Naive thymus-derived CD4-positive, alpha-beta T cell (primary cell): ENCODE results near the gene SGF29. TPM values are rescaled to one million over a fixed set of nuclear protein-coding genes. Genes with fewer than 3 reads are reported as not detected.

Experiments used
- ATAC-seq: fragments of 150-1000 bp; cut with Tn5 transposase; 2 replicates; pipeline ENCODE4 v1.10.0; 2021; ENCODE audit warnings: mild to moderate bottlenecking, moderate library complexity
- CTCF ChIA-PET: fragments of 350-600 bp; sonication (Branson Sonifier 250); formaldehyde crosslinking; loops from one replicate; lab custom pipeline; 2021; ENCODE audit warnings: antibody characterized with exemption; lab: Charles Lee
- POLR2A ChIA-PET: fragments of 350-600 bp; sonication (Branson Sonifier 250); formaldehyde crosslinking; loops from one replicate; lab custom pipeline; 2021; ENCODE audit warnings: antibody characterized with exemption, inconsistent platforms; lab: Charles Lee
- DNase-seq, 9 donors: peaks; one replicate each; pipeline versions ENCODE4 v3.0.0 to v3.0.0-alpha.2; 2020 to 2022; ENCODE audit warnings: mixed read lengths in 1 of 9
- H3K27ac ChIP-seq: one replicate; pipeline ENCODE4 v1.7.0; 2013; ENCODE audit warnings: mild to moderate bottlenecking, low read depth, low read length, moderate library complexity
- H3K27me3 ChIP-seq, 2 donors: one replicate each; pipeline ENCODE4 v1.7.0; 2013; ENCODE audit warnings: low read length in 2 of 2, mild to moderate bottlenecking in 2 of 2, moderate library complexity in 2 of 2; ENCODE audit not compliant: control insufficient read depth in 2 of 2, insufficient read depth in 2 of 2
- H3K36me3 ChIP-seq, 3 experiments: 1 replicate in 2 of 3; 2 replicates in 1 of 3; pipeline ENCODE4 v1.7.0; 2013; ENCODE audit warnings: low read length in 3 of 3, mild to moderate bottlenecking in 3 of 3, moderate library complexity in 1 of 3; ENCODE audit not compliant: insufficient read depth in 3 of 3, control insufficient read depth in 2 of 3
- H3K4me1 ChIP-seq, 2 donors: one replicate each; pipeline ENCODE4 v1.7.0; 2013; ENCODE audit warnings: low read length in 2 of 2, mild to moderate bottlenecking in 2 of 2, moderate library complexity in 1 of 2; ENCODE audit not compliant: control insufficient read depth in 2 of 2, insufficient read depth in 2 of 2
- H3K4me3 ChIP-seq: 2 replicates; pipeline ENCODE4 v1.7.0; 2013; ENCODE audit warnings: mild to moderate bottlenecking, low read length
- H3K9me3 ChIP-seq, 3 experiments: 1 replicate in 2 of 3; 2 replicates in 1 of 3; pipeline ENCODE4 v1.7.0; 2013; ENCODE audit warnings: low read length in 3 of 3; ENCODE audit not compliant: control insufficient read depth in 2 of 3
- H3K27ac Mint-ChIP-seq, 9 donors: one replicate each; pipeline ENCODE4 v1.8.0; 2020 to 2022; ENCODE audit warnings: mixed read lengths in 9 of 9, mild to moderate bottlenecking in 8 of 9, moderate library complexity in 5 of 9, inconsistent platforms in 2 of 9
- H3K27me3 Mint-ChIP-seq, 5 donors: one replicate each; pipeline ENCODE4 v1.8.0; 2021 to 2022; ENCODE audit warnings: mixed read lengths in 5 of 5, mild to moderate bottlenecking in 1 of 5
- H3K36me3 Mint-ChIP-seq, 5 donors: one replicate each; pipeline ENCODE4 v1.8.0; 2020 to 2022; ENCODE audit warnings: mixed read lengths in 5 of 5, mild to moderate bottlenecking in 3 of 5, inconsistent platforms in 1 of 5
- H3K4me1 Mint-ChIP-seq, 7 donors: one replicate each; pipeline ENCODE4 v1.8.0; 2020 to 2022; ENCODE audit warnings: mixed read lengths in 7 of 7, mild to moderate bottlenecking in 3 of 7, inconsistent platforms in 1 of 7
- H3K4me3 Mint-ChIP-seq, 10 donors: one replicate each; pipeline ENCODE4 v1.8.0; 2020 to 2022; ENCODE audit warnings: mild to moderate bottlenecking in 10 of 10, mixed read lengths in 10 of 10, moderate library complexity in 6 of 10, inconsistent platforms in 2 of 10
- H3K9me3 Mint-ChIP-seq, 11 donors: one replicate each; pipeline ENCODE4 v1.8.0; 2020 to 2022; ENCODE audit warnings: mixed read lengths in 11 of 11, mild to moderate bottlenecking in 4 of 11, inconsistent platforms in 1 of 11, moderate library complexity in 1 of 11
- intact Hi-C, 2 donors: fragments of 100-400 bp; cut with micrococcal nuclease; formaldehyde crosslinking; loops; one replicate each; pipeline ENCODE4 v1.15.1; 2023
- polyA plus RNA-seq, 2 donors: library from polyadenylated mRNA; unstranded; fragments of 300-500 nt; fragmentation: Illumina TruSeq; gene quantifications; one replicate each; pipeline ENCODE4 v1.2.3, GENCODE V29; 2021
- total RNA-seq, 6 experiments: library from RNA in 5 of 6; stranded (reverse) in 5 of 6; gene quantifications; 1 replicate in 5 of 6; 2 replicates in 1 of 6; pipeline ENCODE4 v1.2.3 and lab custom pipeline; 2021 to 2026

Gene SGF29
- total and polyA plus RNA-seq, 7 experiments from 2014 or later, result 41.5 to 85.6 (median 68.2) TPM

GRCh38 chr16:28531777-28532744 is 21.7 kb upstream of the SGF29 start:
- ATAC-seq, result no peak
- H3K9me3 Mint-ChIP-seq, result peaks cover 0 to 4% (median 0%) of the 10 kb centered on the region in 11 donors

DNA sequence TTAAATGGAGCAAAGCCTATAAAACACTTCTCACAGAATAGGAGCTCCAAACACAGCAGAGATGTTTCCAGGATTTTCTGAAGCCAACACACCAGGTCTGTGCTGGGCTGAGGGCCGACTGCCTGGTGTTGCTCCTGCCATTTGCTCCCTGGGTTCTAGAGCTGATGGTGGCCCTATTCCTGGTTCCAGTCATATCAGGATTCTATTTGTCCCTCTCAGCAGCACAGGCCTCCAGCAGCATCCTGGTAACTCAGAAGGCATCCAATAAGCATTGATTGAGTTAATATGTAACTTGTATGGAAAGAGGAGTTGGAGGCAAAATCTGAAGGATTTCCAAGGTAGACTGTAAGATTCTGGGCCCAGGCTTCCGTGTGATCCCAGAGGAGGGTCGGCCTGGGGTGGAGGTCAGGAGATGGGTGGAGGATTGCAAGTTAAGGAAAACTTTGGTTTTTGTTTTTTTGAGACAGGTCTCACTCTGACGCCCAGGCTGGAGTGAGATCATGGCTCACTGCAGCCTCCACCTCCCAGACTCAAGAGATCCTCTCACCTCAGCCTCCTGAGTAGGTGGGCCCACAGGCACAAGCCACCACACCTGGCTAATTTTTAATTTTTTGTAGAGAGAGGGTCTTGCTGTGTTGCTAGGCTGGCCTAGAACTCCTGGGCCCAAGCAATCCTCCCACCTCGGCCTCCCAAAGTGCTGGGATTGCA is 20.6 kb upstream of the SGF29 start:
- Mint-ChIP-seq H3K27ac (peak overlapping the region in 8 of 9 donors; percentile 41 to 99 (median 84)), H3K4me3 (peak overlapping the region in 5 of 10 donors; percentile 29 to 68 (median 37)), H3K36me3 (peaks cover 0 to 8% (median 4%) of the 10 kb centered on the region in 5 donors), H3K9me3 (peaks cover 0 to 4% (median 0%) of the 10 kb centered on the region in 11 donors), H3K27me3 (no peaks in the 10 kb centered on the region), H3K4me1 (peaks cover 18 to 58% (median 48%) of the 10 kb centered on the region in 7 donors)
- no peak for ATAC-seq
- Histone ChIP-seq H3K36me3 (no peaks in the 10 kb centered on the region), H3K4me3 (no peak overlapping the region), H3K4me1 (peaks cover 19% of the 10 kb centered on the region in 2 donors), H3K27ac (no peak overlapping the region), H3K27me3 (no peaks in the 10 kb centered on the region), H3K9me3 (no peaks in the 10 kb centered on the region)
- POLR2A ChIA-PET, result interaction anchor here (0.7 to 3.4 kb wide), 5 partner anchors 8 to 40 kb away, joined by 3 to 72 read pairs (median 8); partner anchors contain the start of genes APOBR and CLN3
- DNase-seq, result no peak
- CTCF ChIA-PET, result interaction anchor here (0.7 to 2.0 kb wide), 2 partner anchors 11 to 18 kb away, joined by 3 to 4 read pairs; no protein-coding TSS in a partner anchor
- intact Hi-C loops, result no loop called here

More at GRCh38 chr16:28531777-28532744, 21.7 kb upstream of the SGF29 start:
- intact Hi-C loops, result no loop called here
- Histone ChIP-seq H3K27me3 (no peaks in the 10 kb centered on the region), H3K27ac (no peak overlapping the region), H3K4me3 (no peak overlapping the region), H3K36me3 (no peaks in the 10 kb centered on the region), H3K4me1 (peaks cover 19% of the 10 kb centered on the region in 2 donors), H3K9me3 (no peaks in the 10 kb centered on the region)
- ChIA-PET POLR2A (interaction anchor here (0.7 to 3.4 kb wide), 3 partner anchors 11 to 39 kb away, joined by 3 to 72 read pairs (median 3); partner anchors contain the start of genes APOBR and CLN3), CTCF (no interaction called here)
- Mint-ChIP-seq H3K4me3 (peak overlapping the region in 1 of 10 donors; percentile 23), H3K27ac (peak overlapping the region in 7 of 9 donors; percentile 63 to 93 (median 66)), H3K4me1 (peaks cover 18 to 48% (median 38%) of the 10 kb centered on the region in 7 donors), H3K36me3 (peaks cover 0 to 8% (median 4%) of the 10 kb centered on the region in 5 donors), H3K27me3 (no peaks in the 10 kb centered on the region)
- DNase-seq, result no peak

DNA sequence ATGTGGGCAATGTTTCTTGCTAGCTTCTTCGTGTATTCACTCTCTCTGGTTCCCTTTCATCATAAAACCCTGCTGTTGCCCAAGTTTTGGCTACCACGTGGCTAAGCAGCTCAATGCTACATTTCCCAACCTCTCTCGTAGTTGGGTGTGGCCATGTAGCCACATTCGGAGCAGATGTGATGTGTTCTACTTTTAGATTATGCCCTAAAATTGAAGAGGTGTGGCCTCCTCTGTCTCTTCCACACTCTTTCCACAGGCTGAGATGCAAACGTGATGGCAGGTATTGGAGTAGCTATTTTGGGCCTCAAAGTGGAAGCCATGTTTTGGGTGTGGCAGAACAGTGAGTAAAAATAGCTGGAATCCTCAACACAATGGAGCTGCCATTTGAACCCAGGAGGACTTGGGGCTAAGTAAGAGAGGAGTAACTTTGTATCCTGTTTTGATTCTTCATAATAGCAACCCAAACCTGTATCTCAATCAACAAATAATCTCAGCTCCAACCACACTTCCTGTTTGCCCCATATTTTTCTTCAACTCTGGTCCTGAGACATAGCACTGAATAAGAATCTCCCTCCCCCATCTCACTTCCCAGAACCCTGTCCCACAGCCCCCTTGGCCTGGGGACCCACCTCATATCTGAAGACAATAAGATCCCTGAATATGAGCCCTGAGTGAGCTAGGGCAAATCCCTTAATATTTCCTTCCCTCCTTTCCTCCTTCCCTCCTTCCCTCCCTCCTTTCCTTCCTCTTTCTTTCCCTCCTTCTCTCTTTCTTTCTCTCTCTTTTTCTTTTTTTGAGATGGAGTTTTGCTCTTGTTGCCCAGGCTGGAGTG is 19.0 kb upstream of the SGF29 start:
- H3K27me3 Mint-ChIP-seq, result no peaks in the 10 kb centered on the region
- Histone ChIP-seq H3K27me3 (no peaks in the 10 kb centered on the region), H3K36me3 (no peaks in the 10 kb centered on the region), H3K9me3 (no peaks in the 10 kb centered on the region), H3K4me3 (peak overlapping the region; percentile 8), H3K27ac (peak overlapping the region; percentile 39), H3K4me1 (peaks cover 19% of the 10 kb centered on the region in 2 donors)
- ATAC-seq (peak; percentile 80), DNase-seq (peak in 6 of 9 donors; percentile 33 to 70 (median 46))
- H3K27ac Mint-ChIP-seq, result peak overlapping the region; percentile 59 to 99 (median 93)
- ChIA-PET CTCF (interaction anchor here (0.5 to 2.0 kb wide), 6 partner anchors 14 to 384 kb away, joined by 3 to 5 read pairs (median 4); partner anchors contain the start of gene CLN3), POLR2A (interaction anchor here (1.1 to 3.4 kb wide), 6 partner anchors 9 to 42 kb away, joined by 6 to 72 read pairs (median 10); partner anchors contain the start of genes APOBR, CLN3 and SGF29)
- peak overlapping the region; percentile 18 to 84 (median 68) for H3K4me3 Mint-ChIP-seq
- intact Hi-C loops, result loop anchor here in 1 of 2 donors (1.0 kb wide), 2 partner anchors 10 to 40 kb away; partner anchors contain the start of gene APOBR
- H3K9me3 Mint-ChIP-seq, result peaks cover 0 to 4% (median 0%) of the 10 kb centered on the region in 11 donors
- peaks cover 0 to 8% (median 4%) of the 10 kb centered on the region in 5 donors for H3K36me3 Mint-ChIP-seq
- peaks cover 18 to 71% (median 48%) of the 10 kb centered on the region in 7 donors for H3K4me1 Mint-ChIP-seq

DNA sequence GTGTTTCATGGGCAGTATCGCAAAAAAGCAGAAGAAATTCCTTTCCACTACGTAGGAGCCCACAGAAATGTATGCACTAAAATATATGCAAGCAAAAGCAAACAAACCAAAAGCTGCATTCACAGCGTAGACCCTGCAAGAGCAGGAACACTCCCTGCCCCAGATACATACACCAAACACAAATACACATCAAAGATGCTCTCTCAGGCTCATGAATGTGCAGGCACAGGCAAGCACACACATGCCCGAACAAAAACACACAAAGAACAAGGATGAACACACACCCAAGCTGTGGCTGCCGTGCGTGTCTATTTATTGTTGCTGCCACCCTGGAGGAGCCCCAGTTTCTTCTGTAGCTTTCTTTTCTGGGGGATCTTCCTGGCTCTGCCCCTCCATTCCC is 16.6 kb upstream of the SGF29 start:
- H3K4me1 Mint-ChIP-seq, result peaks cover 18 to 70% (median 48%) of the 10 kb centered on the region in 7 donors
- ChIA-PET CTCF (no interaction called here), POLR2A (interaction anchor here (0.6 to 1.8 kb wide), 4 partner anchors 10 to 15 kb away, joined by 4 to 7 read pairs (median 5); no protein-coding TSS in a partner anchor)
- Histone ChIP-seq H3K27me3 (no peaks in the 10 kb centered on the region), H3K36me3 (no peaks in the 10 kb centered on the region), H3K4me1 (peaks cover 19% of the 10 kb centered on the region in 2 donors), H3K4me3 (no peak overlapping the region), H3K9me3 (no peaks in the 10 kb centered on the region), H3K27ac (no peak overlapping the region)
- DNase-seq, result peak in 1 of 9 donors; percentile 5
- H3K27me3 Mint-ChIP-seq, result no peaks in the 10 kb centered on the region
- H3K9me3 Mint-ChIP-seq, result peaks cover 0 to 4% (median 0%) of the 10 kb centered on the region in 11 donors
- intact Hi-C loops, result no loop called here
- H3K36me3 Mint-ChIP-seq, result peaks cover 0 to 8% (median 4%) of the 10 kb centered on the region in 5 donors
- ATAC-seq, result no peak
- H3K4me3 Mint-ChIP-seq, result peak overlapping the region in 2 of 10 donors; percentile 7 to 23
- peak overlapping the region in 7 of 9 donors; percentile 10 to 84 (median 78) for H3K27ac Mint-ChIP-seq

DNA sequence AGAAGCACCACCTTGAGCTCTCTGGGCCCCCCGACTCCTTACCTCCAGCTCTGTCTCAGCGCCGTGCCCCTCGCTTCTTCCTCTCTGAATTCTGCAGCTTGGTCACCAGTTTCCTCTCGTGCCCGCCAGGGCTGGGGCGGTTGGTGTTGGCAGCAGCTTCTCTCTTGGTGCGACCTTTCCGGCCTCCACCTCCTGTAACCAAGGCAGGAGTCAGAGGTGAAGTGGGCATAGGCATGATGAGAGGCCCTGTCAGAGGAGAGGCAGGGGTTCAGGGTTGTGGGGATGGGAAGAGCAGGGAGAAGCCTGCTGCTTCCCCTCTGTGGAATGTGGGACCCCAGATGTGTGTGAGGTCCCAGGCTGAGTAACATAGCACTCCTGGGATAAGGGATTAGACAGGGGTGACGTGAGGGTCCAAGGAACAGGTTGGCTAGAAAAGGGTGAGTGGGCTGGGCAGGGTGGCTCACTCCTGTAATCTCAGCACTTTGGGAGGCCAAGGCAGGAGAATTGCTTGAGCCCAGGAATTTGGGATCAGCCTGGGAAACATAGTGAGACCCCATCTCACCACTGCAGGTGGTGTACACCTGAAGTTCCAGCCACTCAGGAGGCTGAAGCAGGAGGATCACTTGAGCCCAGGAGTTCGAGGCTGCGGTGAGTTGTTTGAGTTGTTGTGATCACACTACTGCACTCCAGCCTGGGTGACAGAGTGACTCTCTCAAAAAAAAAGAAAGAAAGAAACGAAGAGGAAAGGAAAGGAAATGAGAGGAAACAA is 15.6 kb upstream of the SGF29 start:
- H3K36me3 ChIP-seq, result no peaks in the 10 kb centered on the region
- no peaks in the 10 kb centered on the region for H3K27me3 ChIP-seq
- intact Hi-C loops, result no loop called here
- Mint-ChIP-seq H3K4me1 (peaks cover 18 to 70% (median 47%) of the 10 kb centered on the region in 7 donors), H3K27ac (peak overlapping the region; percentile 5 to 87 (median 76)), H3K4me3 (peak overlapping the region in 1 of 10 donors; percentile 2), H3K27me3 (no peaks in the 10 kb centered on the region), H3K36me3 (peaks cover 0 to 8% (median 4%) of the 10 kb centered on the region in 5 donors), H3K9me3 (peaks cover 0 to 4% (median 0%) of the 10 kb centered on the region in 11 donors)
- no peaks in the 10 kb centered on the region for H3K9me3 ChIP-seq
- DNase-seq, result no peak
- H3K4me1 ChIP-seq, result peaks cover 19% of the 10 kb centered on the region in 2 donors
- no peak for ATAC-seq
- POLR2A ChIA-PET, result interaction anchor here (0.7 kb wide), 1 partner anchor 22 kb away, joined by 3 read pairs; no protein-coding TSS in a partner anchor
- CTCF ChIA-PET, result no interaction called here
- no peak overlapping the region for H3K4me3 ChIP-seq
- H3K27ac ChIP-seq, result no peak overlapping the region
